IMR-90 (cell line): ENCODE results near the gene TXNL4A.

Source experiments
- BHLHE40 ChIP-seq: fragments of 150-350 bp; IDR thresholded peaks from 2 replicates; pipeline ENCODE4 v1.6.1; 2016; ENCODE audit warnings: mild to moderate bottlenecking, low read depth, low read length
- CEBPB ChIP-seq: IDR thresholded peaks from 2 replicates; pipeline ENCODE4 v1.6.1; 2012; ENCODE audit warnings: low read depth, low read length, improper control_type of control experiment
- CHD1 ChIP-seq: IDR thresholded peaks from 2 replicates; pipeline ENCODE4 v1.6.1; 2012; ENCODE audit warnings: low read depth, low read length, improper control_type of control experiment
- CTCF ChIP-seq: conservative IDR thresholded peaks from 2 replicates; pipeline ENCODE4 v1.5.1; 2012; ENCODE audit warnings: mild to moderate bottlenecking, low read depth, low read length, improper control_type of control experiment
- ELK1 ChIP-seq: fragments of 150-350 bp; IDR thresholded peaks from 2 replicates; pipeline ENCODE4 v1.6.1; 2016; ENCODE audit warnings: low read depth, mild to moderate bottlenecking, low read length, moderate library complexity, borderline replicate concordance
- FOS ChIP-seq: fragments of 150-350 bp; IDR thresholded peaks from 2 replicates; pipeline ENCODE4 v1.6.1; 2016; ENCODE audit warnings: low read depth, low read length
- MAFK ChIP-seq: IDR thresholded peaks from 2 replicates; pipeline ENCODE4 v1.6.1; 2012; ENCODE audit warnings: low read depth, low read length, improper control_type of control experiment
- MXI1 ChIP-seq: IDR thresholded peaks from 2 replicates; pipeline ENCODE4 v1.6.1; 2012; ENCODE audit warnings: low read depth, mild to moderate bottlenecking, low read length, moderate library complexity, borderline replicate concordance
- POLR2A ChIP-seq: IDR thresholded peaks from 2 replicates; pipeline ENCODE4 v1.6.1; 2012; ENCODE audit warnings: mild to moderate bottlenecking, low read depth, low read length
- RAD21 ChIP-seq: IDR thresholded peaks from 2 replicates; pipeline ENCODE4 v1.6.1; 2012; ENCODE audit warnings: low read length, improper control_type of control experiment
- SMC3 ChIP-seq: fragments of 150-350 bp; IDR thresholded peaks from 2 replicates; pipeline ENCODE4 v1.6.1; 2016; ENCODE audit warnings: low read depth, mild to moderate bottlenecking, antibody characterized with exemption, low read length, moderate library complexity

- TF ChIP-seq BHLHE40 (no peak), MXI1 (no peak), CTCF (no peak), FOS (no peak), RAD21 (no peak), POLR2A (no peak), CEBPB (no peak), MAFK (no peak), CHD1 (no peak), SMC3 (no peak), ELK1 (no peak)
Observed at GRCh38 chr18:79934311-79935097, 53.9 kb downstream of the TXNL4A start.
